Smooth muscle cell of the brain vasculature (primary cell): ENCODE data around the gene TIAM1.
A peak's percentile ranks its signal among the peaks of the same experiment; 100 is the strongest.

Source experiments
- DNase-seq: peaks from one replicate; pipeline ENCODE4 v3.0.0-alpha.2; 2012; ENCODE audit warnings: low read depth, low spot score

TIAM1 gene

DNA sequence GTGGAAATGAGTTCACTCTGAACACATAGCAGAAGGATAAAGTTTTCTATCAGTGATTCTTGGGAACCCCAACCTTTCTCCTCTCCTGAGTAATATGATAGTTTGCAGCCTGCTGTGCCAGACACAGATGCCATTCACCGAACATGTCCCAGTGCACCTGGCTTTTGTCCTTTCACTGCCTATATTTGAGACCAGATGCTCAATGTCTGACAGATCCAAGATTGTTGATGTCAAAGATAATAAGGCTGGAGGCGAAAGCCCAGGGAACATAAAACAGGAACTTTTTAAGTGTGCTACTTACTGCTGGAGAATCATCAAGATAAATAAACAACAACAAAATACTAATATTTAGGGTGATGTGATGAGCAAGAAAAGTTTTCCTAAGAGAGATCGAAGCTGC, 139.3 kb downstream of the TIAM1 start:
- DNase-seq: no peak

DNA sequence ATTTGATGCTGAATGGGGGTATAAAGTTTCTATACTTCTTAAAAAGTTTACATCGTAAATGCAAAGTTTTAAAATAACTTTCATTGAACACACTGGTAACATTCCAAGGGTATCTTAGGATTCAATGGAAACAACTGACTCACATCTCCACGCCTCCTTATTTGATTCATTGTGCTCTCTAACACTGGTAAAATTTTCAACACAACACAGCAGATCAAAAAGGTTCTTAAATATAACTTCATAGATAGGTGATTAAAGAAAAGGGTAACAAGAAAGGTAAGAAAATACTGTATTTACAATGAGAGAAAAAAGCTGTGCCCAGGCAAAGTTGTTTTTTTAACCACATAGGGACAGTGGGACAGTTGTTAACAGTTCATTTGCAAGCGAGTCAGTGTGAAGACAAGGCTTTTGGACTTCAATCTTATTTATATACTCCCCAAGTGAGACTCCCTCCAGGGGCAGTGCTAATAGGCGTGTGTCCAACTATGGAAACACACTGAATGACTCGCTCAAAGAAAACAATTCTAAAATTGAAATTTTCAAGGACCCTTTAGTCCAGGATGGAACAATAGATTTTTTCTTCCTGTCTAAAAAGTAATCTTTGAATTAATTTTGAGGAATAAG, 140.5 kb downstream of the TIAM1 start:
- DNase-seq: peak; percentile 49

DNA sequence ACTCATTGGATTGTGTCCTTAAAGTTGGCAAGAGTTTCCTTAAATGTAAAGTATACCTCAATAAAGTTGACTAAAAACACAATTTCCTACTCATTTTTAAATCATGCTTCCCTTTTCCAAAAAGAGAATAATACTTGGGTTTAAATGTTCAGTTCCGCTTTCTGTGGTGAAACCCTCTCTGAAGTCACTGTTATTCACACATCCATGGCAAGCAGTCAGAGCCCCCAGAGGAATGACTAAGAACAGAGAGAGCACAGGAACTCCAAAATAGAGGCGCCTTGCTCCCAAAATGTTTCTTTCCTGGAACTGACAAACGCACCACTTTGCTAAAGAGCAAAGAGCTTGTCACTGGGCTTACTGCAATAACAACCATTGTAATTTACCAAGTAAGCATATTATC, 142.5 kb downstream of the TIAM1 start:
- no peak for DNase-seq

DNA sequence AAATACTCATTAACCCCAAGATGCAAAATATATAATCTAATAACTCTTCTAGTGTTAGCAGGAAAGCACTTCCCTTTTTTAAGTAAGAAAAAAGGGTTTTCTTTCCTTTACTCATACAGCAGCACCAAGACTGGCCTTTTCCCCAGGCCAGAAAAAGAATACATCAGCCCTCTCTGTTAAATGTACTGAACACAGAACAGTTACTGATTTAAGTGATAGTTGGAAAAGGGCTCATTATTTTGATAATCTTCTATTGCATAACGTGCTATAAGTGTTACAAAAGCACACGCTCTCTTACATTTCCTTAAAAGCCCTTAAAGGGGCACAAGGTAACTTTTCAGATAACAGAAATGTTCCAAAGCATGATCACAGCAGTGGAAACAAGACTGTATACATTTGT, 142.9 kb downstream of the TIAM1 start:
- DNase-seq: no peak

DNA sequence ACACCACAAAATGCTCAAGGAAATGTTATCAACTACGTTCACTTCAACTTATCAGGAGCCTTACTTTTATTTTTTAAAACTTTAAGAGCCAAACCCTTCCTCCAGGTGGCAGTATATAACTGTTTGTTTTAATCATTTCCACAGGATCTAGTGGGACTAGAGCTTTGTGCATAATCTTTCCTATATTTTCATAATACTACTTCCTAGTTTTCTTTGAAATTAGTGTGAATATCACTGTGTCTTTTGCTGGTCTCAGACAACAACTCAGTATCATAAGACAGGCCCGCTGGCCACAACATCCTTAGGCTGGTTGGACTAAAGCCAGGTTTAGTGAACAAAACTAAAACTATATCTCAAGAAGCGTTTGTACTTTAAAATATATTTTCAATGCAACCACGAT, 145.5 kb downstream of the TIAM1 start:
- DNase-seq: peak; percentile 57

DNA sequence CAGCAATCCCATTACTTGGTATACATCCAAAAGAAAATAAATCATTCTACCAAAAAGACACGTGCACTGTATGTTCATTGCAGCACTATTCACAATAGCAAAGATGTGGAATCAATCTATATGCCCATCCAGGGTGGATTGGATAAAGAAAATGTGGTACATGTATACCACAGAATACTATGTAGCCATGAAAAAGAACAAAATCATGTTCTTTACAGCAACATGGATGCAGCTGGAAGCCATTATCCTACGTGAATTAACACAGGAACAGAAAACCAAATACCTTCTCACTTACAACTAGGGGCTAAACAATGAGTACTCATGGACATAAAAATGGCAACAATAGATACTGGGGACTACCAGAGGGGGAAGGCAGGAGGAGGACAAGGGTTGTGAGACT, 147.3 kb downstream of the TIAM1 start:
- DNase-seq: no peak

DNA sequence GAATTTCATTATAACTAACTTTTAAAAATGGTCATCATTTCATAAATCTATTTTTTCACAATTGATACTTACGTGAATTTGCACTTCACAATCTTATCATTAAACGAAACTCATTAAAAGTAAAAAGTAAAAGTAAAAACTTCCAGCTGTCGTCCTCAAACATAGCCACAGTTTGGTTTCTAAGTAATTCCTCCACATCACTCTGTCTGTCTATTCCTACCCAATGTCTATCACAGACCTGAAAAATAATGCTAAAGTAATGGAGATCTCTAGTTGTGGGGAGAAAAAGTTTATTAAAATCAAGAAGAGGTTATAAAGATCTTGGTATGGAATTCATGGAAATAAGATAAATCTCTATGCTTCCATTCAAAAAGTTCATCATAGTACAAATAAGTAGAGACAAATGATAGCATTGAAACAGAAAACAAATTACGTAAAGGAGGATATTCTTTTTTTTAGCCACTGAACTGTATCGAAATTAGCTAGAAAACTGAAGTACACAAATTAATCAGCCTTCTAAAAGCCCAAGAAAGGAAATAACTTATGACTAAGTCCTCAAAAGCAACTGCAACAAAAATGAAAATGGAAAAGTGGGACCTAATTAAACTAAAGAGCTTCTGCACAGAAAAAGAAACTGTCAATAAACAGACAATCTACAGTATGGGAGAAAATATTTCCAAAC, 148.6 kb downstream of the TIAM1 start:
- no peak for DNase-seq

DNA sequence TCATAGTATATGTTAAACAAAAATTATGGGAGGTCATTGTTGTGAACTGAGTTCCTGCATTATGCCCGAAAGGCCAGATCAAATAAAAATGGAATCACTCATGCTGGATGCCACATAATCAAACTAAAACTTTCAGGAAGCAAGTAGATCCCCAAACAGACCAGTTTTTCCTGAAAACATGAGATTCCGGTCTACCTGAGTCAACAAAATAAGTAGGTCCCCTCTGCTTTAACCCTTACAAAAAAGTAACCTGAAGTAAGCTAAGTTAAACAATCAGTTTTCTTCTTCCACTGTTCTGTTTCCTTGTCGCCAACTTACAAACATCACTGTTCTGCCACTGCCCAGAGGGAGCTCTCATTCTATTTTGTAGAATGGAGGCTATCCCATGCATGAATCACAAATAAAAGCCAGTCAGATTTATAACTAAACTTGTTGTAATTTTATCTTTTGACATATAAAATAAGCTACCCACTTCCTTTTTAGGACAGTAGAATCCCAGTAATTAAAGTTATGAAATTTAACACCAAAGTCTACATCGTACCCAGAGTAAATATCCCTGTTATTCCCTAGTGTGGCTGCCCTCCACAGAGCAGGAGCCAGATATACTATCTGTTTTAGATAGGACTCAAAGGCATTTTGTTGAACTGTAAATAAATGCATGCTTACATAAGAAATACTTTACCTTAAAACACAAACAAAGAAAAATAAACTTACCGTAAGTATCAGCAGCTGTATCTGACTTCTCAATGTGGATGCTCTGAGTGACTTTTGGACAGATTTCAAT, 149.4 kb downstream of the TIAM1 start:
- no peak for DNase-seq

DNA sequence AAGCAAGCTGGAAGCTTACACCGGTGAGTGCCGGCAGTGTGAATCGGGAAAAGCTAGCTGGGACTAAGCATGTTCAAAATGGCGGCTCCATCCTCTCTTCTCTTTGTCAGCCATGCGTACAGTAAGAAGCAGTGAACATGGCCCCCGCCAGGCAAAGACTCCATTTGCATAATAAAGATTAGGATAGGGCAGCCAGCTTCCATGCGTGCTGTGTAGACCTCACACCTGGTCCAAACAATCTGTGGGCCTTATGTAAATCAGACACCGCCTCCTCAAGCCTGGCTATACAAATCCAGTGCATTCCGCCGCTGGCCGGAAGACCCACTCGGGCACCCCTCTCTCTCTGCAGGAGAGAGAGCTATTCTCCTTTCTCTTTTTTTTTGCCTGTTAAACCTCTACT, 150.3 kb downstream of the TIAM1 start:
- no peak for DNase-seq

DNA sequence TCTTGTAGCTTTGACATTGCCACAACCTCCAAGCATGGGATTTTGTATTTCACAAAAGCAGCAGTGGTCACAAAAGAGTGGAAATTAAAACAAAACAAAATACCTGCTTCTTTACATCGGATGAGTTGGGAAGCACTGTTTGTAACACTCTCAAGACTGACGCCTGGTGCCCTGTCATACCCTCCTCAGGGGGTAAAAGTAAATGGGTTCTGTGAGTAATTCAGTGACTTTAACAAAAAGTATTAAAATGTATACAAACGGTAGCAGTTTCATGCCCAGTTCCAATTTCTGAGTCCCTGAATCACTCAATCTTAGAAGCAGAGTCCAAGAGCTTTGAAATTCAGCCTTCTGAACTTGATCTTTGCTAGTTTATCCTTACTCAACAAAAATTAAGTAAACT, 152.5 kb downstream of the TIAM1 start:
- no peak for DNase-seq

DNA sequence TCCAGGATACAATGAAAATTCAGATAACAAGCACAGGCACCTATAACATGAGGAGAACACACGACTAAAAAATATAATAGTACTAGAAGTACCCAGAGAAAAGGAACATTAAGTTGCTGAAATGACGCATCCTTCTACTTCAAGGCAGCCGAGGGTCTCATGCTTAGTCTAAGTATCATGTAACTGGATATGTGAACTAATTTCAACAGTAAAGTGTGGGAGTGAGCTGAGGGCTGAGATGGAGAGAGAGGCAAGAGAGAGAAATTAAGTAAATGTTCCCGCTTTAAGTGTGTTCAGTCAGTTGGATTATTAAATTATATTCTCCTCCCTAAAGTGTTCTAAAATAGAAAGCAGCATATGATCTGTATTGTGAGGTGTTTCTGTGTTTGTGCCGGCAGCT, 153.5 kb downstream of the TIAM1 start:
- DNase-seq: no peak

DNA sequence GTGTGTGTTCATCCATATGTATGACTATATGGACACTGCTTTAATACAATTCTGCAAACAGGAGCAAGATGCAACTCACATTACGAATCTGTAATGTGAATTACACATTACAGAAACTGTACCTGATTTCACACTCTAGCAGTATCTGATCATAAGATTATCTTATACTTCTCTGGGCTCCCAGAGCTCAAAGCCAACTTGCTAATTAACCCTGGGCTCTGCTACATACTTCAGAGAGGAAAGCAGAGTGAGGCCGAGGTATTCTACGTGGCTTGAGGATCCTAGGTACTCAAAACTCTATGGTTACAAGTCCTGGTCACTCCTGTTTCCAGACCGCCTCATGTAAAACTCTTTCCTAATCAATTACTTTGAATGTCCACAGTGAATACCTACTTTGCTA, 156.6 kb downstream of the TIAM1 start:
- no peak for DNase-seq

DNA sequence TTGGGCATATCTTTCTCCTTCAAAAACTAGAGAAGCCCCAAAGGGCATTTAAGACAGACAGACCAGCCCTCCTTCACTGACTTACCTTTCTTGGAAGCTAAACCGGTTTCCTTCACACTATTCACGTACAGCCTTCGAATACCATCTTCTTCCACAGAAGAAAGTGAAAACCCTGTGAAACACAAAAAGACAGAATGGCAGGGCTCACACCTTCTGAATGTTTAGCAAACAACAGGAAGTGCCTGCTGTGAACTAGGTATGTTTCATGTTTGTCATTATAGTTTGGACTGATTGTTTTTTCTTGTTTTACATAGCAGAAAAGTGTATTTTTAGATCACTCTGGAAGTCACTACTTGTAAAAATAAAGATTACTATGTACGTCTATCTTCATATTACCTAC, 157.1 kb downstream of the TIAM1 start:
- no peak for DNase-seq

DNA sequence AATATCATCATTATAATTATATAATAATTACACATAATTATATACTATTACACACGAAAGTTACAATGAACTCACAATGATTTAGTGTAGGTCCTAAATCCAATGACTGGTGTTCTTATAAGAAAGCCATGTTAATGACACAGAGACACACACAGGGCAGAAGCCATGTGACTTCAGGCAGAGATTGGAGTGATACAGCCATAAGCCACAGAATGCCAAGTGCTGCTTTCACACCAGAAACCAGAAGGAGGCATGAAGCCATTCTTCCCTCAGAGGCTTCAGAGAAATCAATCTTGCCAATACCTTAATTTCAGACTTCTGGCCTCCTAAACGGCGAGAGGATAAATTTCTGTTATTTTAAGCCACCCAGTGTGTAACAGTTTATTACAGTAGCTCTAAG, 158.4 kb downstream of the TIAM1 start:
- DNase-seq: no peak

DNA sequence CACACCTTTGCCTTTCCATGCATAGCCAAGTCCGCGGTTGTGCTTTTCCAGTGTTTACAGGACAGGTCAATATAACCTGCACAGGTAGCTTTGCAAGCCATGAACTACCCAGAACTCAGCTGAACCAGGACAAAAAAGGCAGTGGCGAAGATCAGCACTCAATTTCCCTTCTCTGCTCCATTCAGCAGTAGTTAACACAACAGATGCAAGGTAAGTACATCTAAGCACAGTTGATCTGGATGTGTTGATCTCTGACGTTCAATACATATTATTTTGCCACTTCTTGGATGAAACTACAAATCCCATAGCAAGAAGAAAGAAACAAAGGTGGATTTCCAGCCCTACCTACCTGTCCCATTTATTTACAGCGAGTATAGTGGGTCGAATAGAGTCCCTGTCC, 159.2 kb downstream of the TIAM1 start:
- no peak for DNase-seq

DNA sequence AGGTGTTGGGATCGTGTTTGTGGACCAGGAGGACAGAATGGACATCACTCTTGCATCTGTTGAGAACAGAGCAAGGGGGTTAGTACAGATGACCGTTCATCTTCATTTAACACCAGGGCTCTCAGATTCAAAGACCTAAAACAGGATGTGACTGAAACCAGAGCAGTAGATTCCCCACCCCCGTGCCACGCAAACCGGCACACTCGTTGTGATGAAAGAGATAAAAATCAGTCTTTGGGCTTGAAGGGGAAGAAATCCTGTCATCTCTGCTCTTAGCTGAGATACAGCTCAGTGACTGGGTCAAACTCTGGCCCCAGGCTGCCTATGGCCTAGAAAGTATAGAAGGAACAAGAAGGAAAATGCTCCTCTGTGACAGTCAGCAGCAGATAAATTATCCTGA, 159.6 kb downstream of the TIAM1 start:
- no peak for DNase-seq

DNA sequence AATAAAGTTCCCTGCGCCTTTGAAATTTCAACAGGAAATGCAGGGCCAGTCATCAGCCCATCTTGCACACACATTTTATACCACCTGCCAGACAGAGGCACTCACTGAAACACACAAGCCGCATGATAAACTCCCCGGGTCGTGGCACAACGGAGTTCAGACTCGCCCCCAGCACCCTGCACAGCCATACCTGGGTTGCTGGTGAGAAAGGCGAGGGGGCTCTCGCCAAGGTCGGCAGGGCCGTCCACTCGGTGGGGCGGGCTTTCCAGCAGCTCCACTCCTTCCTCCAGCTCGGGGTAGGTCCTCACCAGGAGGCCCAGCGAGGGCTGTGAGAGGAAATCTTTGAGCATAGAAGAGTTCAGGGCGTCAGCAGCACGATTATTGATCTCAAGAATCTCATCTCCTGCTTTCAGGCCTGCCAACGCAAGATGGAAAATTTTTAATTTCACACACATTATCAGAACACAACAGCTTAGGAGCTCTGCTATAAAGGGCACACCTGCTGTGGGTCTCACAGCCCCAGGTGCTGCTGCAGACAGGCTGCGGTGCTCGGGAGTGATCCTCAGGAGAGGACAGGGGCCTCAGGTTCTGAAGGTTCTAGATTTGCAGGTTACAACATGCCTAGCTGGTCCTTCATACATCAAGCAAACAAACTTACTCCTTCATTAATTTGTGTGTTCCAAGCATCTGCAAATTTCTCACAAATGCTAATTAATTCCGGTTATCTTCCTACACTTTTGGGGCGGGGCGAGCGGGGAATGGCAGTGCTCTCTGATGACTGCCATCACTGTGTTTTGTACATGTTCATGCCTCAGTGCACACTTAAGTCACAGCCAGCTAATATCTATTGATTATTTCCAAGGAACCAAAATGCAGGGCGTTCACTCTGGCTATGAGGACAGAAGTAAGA, 161.6 kb downstream of the TIAM1 start:
- DNase-seq: no peak

DNA sequence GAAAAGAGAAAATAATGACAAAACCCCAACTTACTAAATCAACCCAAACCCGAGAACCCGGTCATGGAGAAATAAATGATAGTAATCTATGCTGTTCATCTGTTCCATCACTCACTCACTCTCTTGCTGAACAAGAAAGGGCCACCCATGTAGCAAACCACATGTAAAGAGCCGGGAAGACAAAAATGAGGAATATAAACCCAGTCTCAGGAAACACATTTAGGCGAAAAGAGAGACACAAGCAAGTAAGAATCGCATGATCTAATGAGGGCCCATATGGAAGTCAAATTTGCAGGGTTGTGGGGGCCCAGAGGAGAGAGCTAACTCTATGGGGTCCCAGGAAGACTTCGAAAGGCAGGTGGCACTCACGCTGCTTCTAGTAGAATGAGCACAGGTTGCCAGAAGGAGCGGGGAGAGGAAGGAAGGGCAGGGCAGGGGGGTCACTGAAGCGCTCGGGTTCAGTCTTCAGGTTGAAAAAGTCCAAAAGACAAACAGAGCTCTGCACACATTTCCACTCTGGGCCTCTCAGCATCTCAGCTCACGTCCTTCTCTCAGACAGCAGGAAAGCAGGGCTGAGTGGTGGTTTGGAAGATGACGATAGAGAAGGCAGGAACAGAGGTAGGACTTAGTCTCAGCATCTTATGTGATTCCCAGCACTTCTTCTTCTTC, 162.8 kb downstream of the TIAM1 start:
- DNase-seq: no peak

DNA sequence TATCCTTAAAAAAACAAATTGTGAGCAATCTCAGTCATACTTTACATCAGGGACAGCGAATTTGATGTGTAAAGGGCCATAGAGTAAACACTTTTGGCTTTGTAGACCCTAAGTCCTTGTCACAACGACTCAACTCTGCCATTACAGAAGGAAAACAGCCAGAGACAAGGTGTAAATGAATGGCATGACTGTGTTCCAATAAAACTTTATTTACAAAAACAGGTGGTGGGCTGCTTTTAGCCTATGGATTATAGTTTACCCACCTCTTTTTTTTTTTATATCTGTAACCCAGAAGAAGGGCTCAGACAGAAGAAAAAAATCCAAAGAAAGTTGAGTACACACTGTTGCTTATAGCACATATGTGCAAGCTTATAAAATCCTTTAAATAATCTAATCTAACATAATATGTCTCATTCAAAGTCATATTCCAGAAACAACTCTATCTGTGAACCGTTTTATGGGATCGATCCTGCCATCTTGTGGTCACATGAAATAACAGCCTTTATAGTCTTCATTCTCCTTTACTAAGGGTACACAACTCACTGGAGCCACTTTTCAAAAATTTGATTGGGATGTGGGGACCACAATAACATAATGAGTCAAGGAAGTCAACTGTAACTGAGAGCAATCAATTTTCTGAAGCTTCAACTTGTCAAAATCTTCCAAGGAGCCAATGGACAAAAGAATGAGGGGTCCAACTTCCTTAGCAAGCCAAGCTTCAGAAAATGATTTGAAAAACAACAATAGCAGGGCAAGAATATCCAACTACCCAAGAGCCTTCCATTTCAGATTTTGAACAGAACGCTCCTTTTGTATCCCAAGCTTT, 163.6 kb downstream of the TIAM1 start:
- DNase-seq: no peak

DNA sequence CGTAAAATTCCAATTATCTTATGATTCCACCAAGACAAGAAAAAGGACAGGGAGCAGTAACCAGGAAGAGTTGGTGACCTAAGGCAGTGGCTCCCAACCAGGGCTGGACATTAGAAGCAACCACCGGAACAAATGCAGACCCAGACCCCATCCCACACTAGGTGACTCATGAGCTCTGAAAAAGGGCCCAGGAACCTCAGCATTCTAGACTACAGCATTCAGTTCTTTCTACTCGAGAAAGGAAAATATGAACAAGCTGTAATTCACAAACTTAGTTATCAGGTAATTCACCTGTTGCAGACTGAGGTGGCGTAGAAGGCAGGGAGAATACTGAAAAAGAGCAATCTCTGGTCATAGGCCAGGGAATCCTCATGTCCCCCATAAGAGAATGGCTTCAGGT, 167.3 kb downstream of the TIAM1 start:
- no peak for DNase-seq
